Smooth muscle cell (in vitro differentiated cells): ENCODE measurements around the gene CHRDL1. TPM values are rescaled to one million over a fixed set of nuclear protein-coding genes. Genes with fewer than 3 reads are reported as not detected.

Experiments
- DNase-seq: peaks from one replicate; lab custom pipeline; 2025; ENCODE audit not compliant: unreplicated experiment; lab: John Stamatoyannopoulos, UW
- H2AFZ ChIP-seq: fragments of 200-600 bp; sonication (generic); 2 replicates; pipeline ENCODE4 v1.6.0; 2016; ENCODE audit warnings: antibody characterized with exemption, low read depth, mild to moderate bottlenecking
- H3F3A ChIP-seq: fragments of 200-600 bp; sonication (generic); 2 replicates; pipeline ENCODE4 v1.6.0; 2017; ENCODE audit warnings: antibody characterized with exemption, low read depth
- H3K27ac ChIP-seq: fragments of 200-600 bp; sonication (generic); 2 replicates; pipeline ENCODE4 v1.5.1; 2016; ENCODE audit warnings: low read depth, mild to moderate bottlenecking
- H3K27me3 ChIP-seq: fragments of 200-600 bp; sonication (generic); 2 replicates; pipeline ENCODE4 v1.6.1; 2016; ENCODE audit warnings: low read depth, mild to moderate bottlenecking
- H3K36me3 ChIP-seq: fragments of 200-600 bp; sonication (generic); 2 replicates; pipeline ENCODE4 v1.5.1; 2016; ENCODE audit warnings: low read depth
- H3K4me1 ChIP-seq: fragments of 200-600 bp; sonication (generic); 2 replicates; pipeline ENCODE4 v1.5.1; 2016; ENCODE audit warnings: low read depth
- H3K4me2 ChIP-seq: fragments of 200-600 bp; sonication (generic); 2 replicates; pipeline ENCODE4 v1.6.0; 2016; ENCODE audit warnings: mild to moderate bottlenecking
- H3K4me3 ChIP-seq: fragments of 200-600 bp; sonication (generic); 2 replicates; pipeline ENCODE4 v1.5.1; 2016; ENCODE audit warnings: mild to moderate bottlenecking
- H3K79me2 ChIP-seq: fragments of 200-600 bp; sonication (generic); 2 replicates; pipeline ENCODE4 v1.6.0; 2016; ENCODE audit warnings: low read depth, mild to moderate bottlenecking
- H3K9ac ChIP-seq: fragments of 200-600 bp; sonication (generic); 2 replicates; pipeline ENCODE4 v1.6.0; 2016; ENCODE audit warnings: low read depth
- H3K9me3 ChIP-seq: fragments of 200-600 bp; sonication (generic); replicated peaks from 2 replicates; pipeline ENCODE4 v1.5.1; 2016; ENCODE audit warnings: low read depth
- H4K20me1 ChIP-seq: fragments of 200-600 bp; sonication (generic); 2 replicates; pipeline ENCODE4 v1.6.0; 2016; ENCODE audit warnings: low read depth
- CTCF ChIP-seq: fragments of 200-600 bp; sonication (generic); IDR thresholded peaks from 2 replicates; pipeline ENCODE4 v1.5.1; 2017; ENCODE audit warnings: borderline replicate concordance, mild to moderate bottlenecking, antibody characterized with exemption; ENCODE audit not compliant: insufficient read depth, poor library complexity, severe bottlenecking
- WGBS: methylation state at CpG from one replicate; pipeline ENCODE4 v1.1.7; 2016; ENCODE audit warnings: low lambda C conversion rate; 5-methylcytosine and 5-hydroxymethylcytosine counted together
- polyA plus RNA-seq: library from polyadenylated mRNA; unstranded; fragments of >200 nt; fragmentation: Nextera tagmentation; extraction: Ambion mirVana; gene quantifications from 2 replicates; pipeline ENCODE4 v1.2.1, GENCODE V29; 2016
- total RNA-seq: library from RNA; depleted of rRNA; stranded (reverse); fragments of >200 nt; gene quantifications from 2 replicates; pipeline ENCODE4 v1.2.3, GENCODE V29; 2014

CHRDL1 gene
- total and polyA plus RNA-seq, 2 experiments from 2014 or later = not detected

GRCh38 chrX:110741213-110741796, 54.3 kb downstream of the CHRDL1 start:
- no peak for TF ChIP-seq CTCF
- Histone ChIP-seq H3K27me3 (no peaks in the 10 kb centered on the region), H3F3A (no peaks in the 10 kb centered on the region), H2AFZ (no peak overlapping the region), H4K20me1 (no peaks in the 10 kb centered on the region), H3K27ac (no peak overlapping the region), H3K36me3 (no peaks in the 10 kb centered on the region), H3K4me3 (no peak overlapping the region), H3K79me2 (no peaks in the 10 kb centered on the region), H3K9me3 (no peaks in the 10 kb centered on the region), H3K9ac (no peak overlapping the region), H3K4me1 (no peaks in the 10 kb centered on the region), H3K4me2 (no peak overlapping the region)
- DNase-seq = no peak
- 88% methylated on average over 1 of the region's 1 CpG for WGBS

DNA sequence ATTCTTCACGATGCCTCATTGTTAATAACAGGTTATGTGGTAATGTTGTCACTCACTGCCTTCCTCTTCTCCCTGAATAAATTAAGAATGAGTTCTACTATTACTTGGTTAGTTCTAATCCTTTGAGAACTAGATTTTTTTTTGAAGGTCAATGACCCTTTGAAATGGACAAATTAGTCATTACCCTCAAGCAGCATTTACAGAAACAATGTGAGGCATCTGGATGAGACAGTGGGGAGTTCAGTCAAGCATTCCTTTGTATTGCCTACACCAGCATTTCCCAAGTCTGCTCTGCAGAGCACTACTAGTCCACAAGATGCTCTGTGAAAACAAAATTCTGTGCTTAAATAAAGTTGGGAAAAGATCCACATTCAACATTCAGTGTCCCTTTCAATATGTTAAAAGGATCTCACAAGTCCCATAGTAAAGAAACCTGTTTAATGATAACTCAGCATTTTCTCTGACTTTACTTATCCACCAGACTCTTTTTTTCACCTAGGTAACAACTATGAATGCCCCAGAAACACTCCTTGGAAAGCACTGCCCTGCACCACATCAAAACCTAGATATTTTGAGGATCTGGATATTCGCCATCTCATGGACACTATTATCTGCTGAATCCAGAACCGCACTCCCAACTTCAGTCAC, 60.6 kb downstream of the CHRDL1 start:
- 48% methylated on average over 3 of the region's 3 CpGs for WGBS
- Histone ChIP-seq H3K27me3 (no peaks in the 10 kb centered on the region), H3K4me2 (no peak overlapping the region), H3K4me1 (no peaks in the 10 kb centered on the region), H3F3A (no peaks in the 10 kb centered on the region), H3K9ac (no peak overlapping the region), H2AFZ (no peak overlapping the region), H3K9me3 (no peaks in the 10 kb centered on the region), H4K20me1 (no peaks in the 10 kb centered on the region), H3K27ac (no peak overlapping the region), H3K79me2 (no peaks in the 10 kb centered on the region), H3K36me3 (no peaks in the 10 kb centered on the region), H3K4me3 (no peak overlapping the region)
- no peak for DNase-seq
- no peak for TF ChIP-seq CTCF

DNA sequence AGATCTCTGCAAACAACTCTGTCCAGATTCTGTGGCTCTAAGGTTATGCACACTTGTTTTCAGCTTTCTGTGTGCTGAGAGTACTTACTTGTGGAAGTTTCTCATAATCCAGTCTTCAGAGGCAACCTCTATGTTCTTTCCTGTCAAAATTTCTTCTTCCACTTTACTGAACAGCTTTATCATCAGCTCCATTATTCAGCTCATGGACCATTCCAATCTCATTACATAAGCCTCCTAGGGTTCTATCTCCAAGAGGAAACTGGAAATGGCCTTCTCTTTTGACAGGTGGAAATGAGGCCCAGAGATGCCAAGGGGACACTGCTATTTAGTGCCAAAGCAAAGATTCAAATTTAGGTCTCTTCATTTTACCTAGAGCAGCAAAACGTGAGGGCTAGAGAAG, 61.3 kb downstream of the CHRDL1 start:
- Histone ChIP-seq H3K27ac (no peak overlapping the region), H3K9ac (no peak overlapping the region), H2AFZ (no peak overlapping the region), H3K27me3 (no peaks in the 10 kb centered on the region), H3K79me2 (no peaks in the 10 kb centered on the region), H3K4me3 (no peak overlapping the region), H3K9me3 (no peaks in the 10 kb centered on the region), H3K36me3 (no peaks in the 10 kb centered on the region), H4K20me1 (no peaks in the 10 kb centered on the region), H3F3A (no peaks in the 10 kb centered on the region), H3K4me1 (no peaks in the 10 kb centered on the region), H3K4me2 (no peak overlapping the region)
- WGBS = 25% methylated on average over 1 of the region's 1 CpG
- DNase-seq = no peak
- no peak for TF ChIP-seq CTCF

DNA sequence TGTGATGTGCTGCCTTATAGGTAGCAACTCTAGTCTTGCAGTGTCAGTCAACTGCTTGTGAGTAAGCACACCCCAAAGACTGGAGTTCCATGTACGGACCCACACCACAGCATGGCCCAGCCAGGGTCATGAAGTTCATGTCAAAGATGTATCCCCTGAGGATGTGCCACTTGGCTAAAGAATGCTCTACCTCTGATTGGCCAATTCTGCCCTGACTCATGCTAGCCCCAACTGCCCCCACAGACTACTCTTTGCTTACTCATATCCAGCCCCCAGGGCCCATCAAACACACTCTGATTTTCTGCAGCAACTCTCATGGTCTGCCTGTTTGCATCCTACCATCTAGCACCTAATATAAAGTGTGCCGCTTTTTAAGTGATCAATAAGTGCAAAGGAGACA, 62.5 kb downstream of the CHRDL1 start:
- 68% methylated on average over 2 of the region's 2 CpGs for WGBS
- DNase-seq = no peak

More for the DNA sequence above, 62.5 kb downstream of the CHRDL1 start:
- Histone ChIP-seq H2AFZ (no peak overlapping the region), H4K20me1 (no peaks in the 10 kb centered on the region), H3K4me2 (no peak overlapping the region), H3F3A (no peaks in the 10 kb centered on the region), H3K9me3 (no peaks in the 10 kb centered on the region), H3K27me3 (no peaks in the 10 kb centered on the region), H3K27ac (no peak overlapping the region), H3K36me3 (no peaks in the 10 kb centered on the region), H3K79me2 (no peaks in the 10 kb centered on the region), H3K9ac (no peak overlapping the region), H3K4me1 (no peaks in the 10 kb centered on the region), H3K4me3 (no peak overlapping the region)
- TF ChIP-seq CTCF = no peak
